Measurements from ENCODE around the gene VPS13D.
"Not testable (repeated sequence)": the region's sequence is repeated elsewhere in the genome, so short reads cannot be mapped to it uniquely, and the experiment has no call there.

Gene VPS13D

GRCh38 chr1:12515234-12515633 lies 285.4 kb downstream of the VPS13D start:
- H3K27ac ChIP-seq: no peak overlapping the region
- peaks cover 17% of the 10 kb centered on the region for H3K36me3 ChIP-seq
- no peaks in the 10 kb centered on the region for H3K4me1 ChIP-seq (ENCODE audit: control insufficient read depth in 1 of 2, insufficient read depth in 1 of 2, low read depth in 1 of 2, low read length in 1 of 2)
- H3K9me3 ChIP-seq: no peaks in the 10 kb centered on the region
- no peaks in the 10 kb centered on the region for H3K27me3 ChIP-seq
- TF ChIP-seq CTCF (IDR thresholded peaks at IDR 0.05): no peak
- H3K4me3 ChIP-seq (ENCODE audit: low read depth in 1 of 2, low read length in 1 of 2): no peak overlapping the region

- no peak for TF ChIP-seq CTCF (IDR thresholded peaks at IDR 0.05)
- Histone ChIP-seq H3K4me3 (ENCODE audit: low read depth in 1 of 2, low read length in 1 of 2) (no peak overlapping the region), H3K9me3 (no peaks in the 10 kb centered on the region), H3K36me3 (peaks cover 7% of the 10 kb centered on the region), H3K4me1 (ENCODE audit: control insufficient read depth in 1 of 2, insufficient read depth in 1 of 2, low read depth in 1 of 2, low read length in 1 of 2) (no peaks in the 10 kb centered on the region), H3K27ac (no peak overlapping the region), H3K27me3 (no peaks in the 10 kb centered on the region)
These were observed 286.9 kb downstream of the VPS13D start for GRCh38 chr1:12516741-12517140.

- H3K27ac ChIP-seq: no peak overlapping the region
- no peaks in the 10 kb centered on the region for H3K27me3 ChIP-seq
- H3K9me3 ChIP-seq: no peaks in the 10 kb centered on the region
- H3K36me3 ChIP-seq: no peaks in the 10 kb centered on the region
- no peak overlapping the region for H3K4me3 ChIP-seq (ENCODE audit: low read depth in 1 of 2, low read length in 1 of 2)
- H3K4me1 ChIP-seq (ENCODE audit: control insufficient read depth in 1 of 2, insufficient read depth in 1 of 2, low read depth in 1 of 2, low read length in 1 of 2): no peaks in the 10 kb centered on the region
- no peak for TF ChIP-seq CTCF (IDR thresholded peaks at IDR 0.05)
These were observed 289.3 kb downstream of the VPS13D start for GRCh38 chr1:12518931-12519692.

GRCh38 chr1:12519693-12520364 lies 290.0 kb downstream of the VPS13D start:
- Histone ChIP-seq H3K27me3 (no peaks in the 10 kb centered on the region), H3K4me1 (ENCODE audit: control insufficient read depth in 1 of 2, insufficient read depth in 1 of 2, low read depth in 1 of 2, low read length in 1 of 2) (no peaks in the 10 kb centered on the region), H3K27ac (no peak overlapping the region), H3K9me3 (no peaks in the 10 kb centered on the region), H3K4me3 (ENCODE audit: low read depth in 1 of 2, low read length in 1 of 2) (no peak overlapping the region), H3K36me3 (no peaks in the 10 kb centered on the region)
- TF ChIP-seq CTCF (IDR thresholded peaks at IDR 0.05): no peak

- H3K36me3 ChIP-seq: no peaks in the 10 kb centered on the region
- no peak overlapping the region for H3K4me3 ChIP-seq (ENCODE audit: low read depth in 1 of 2, low read length in 1 of 2)
- TF ChIP-seq CTCF (IDR thresholded peaks at IDR 0.05): no peak
- peaks cover 0 to 3% of the 10 kb centered on the region in 2 experiments for H3K4me1 ChIP-seq (ENCODE audit: control insufficient read depth in 1 of 2, insufficient read depth in 1 of 2, low read depth in 1 of 2, low read length in 1 of 2)
- no peak overlapping the region for H3K27ac ChIP-seq
- H3K27me3 ChIP-seq: no peaks in the 10 kb centered on the region
- no peaks in the 10 kb centered on the region for H3K9me3 ChIP-seq
These were observed 291.3 kb downstream of the VPS13D start for GRCh38 chr1:12521096-12521495.

GRCh38 chr1:12522780-12523179 lies 292.9 kb downstream of the VPS13D start:
- not testable (repeated sequence) for H3K36me3 ChIP-seq; H3K9me3 ChIP-seq; H3K4me1 ChIP-seq (ENCODE audit: control insufficient read depth in 1 of 2, insufficient read depth in 1 of 2, low read depth in 1 of 2, low read length in 1 of 2); H3K4me3 ChIP-seq (ENCODE audit: low read depth in 1 of 2, low read length in 1 of 2); H3K27ac ChIP-seq; H3K27me3 ChIP-seq
